MM.1S (cell line): ENCODE data around the gene KCNH2.
"Not testable (repeated sequence)": the region's sequence is repeated elsewhere in the genome, so short reads cannot be mapped to it uniquely, and the experiment has no call there.

Experiments used
- DNase-seq: peaks from one replicate; pipeline ENCODE4 v3.0.0-alpha.2; 2015
- H2AFZ ChIP-seq: fragments of 300-600 bp; sonication (generic); 2 replicates; pipeline ENCODE4 v1.6.0; 2016; ENCODE audit warnings: antibody characterized with exemption, low read length
- H3F3A ChIP-seq: fragments of 300-600 bp; sonication (generic); 2 replicates; pipeline ENCODE4 v1.6.1; 2016; ENCODE audit warnings: mild to moderate bottlenecking, antibody characterized with exemption, low read length, moderate library complexity, mixed read lengths; ENCODE audit not compliant: insufficient read depth
- H3K27ac ChIP-seq: fragments of 300-600 bp; sonication (generic); 2 replicates; pipeline ENCODE4 v1.5.1; 2016; ENCODE audit warnings: mild to moderate bottlenecking, low read length
- H3K27me3 ChIP-seq: fragments of 300-600 bp; sonication (generic); replicated peaks from 2 replicates; pipeline ENCODE4 v1.6.0; 2016; ENCODE audit warnings: low read length; ENCODE audit not compliant: insufficient read depth
- H3K36me3 ChIP-seq: fragments of 300-600 bp; sonication (generic); replicated peaks from 2 replicates; pipeline ENCODE4 v1.6.1; 2016; ENCODE audit warnings: mild to moderate bottlenecking, low read length, mixed read lengths; ENCODE audit not compliant: insufficient read depth
- H3K4me1 ChIP-seq: fragments of 300-600 bp; sonication (generic); 2 replicates; pipeline ENCODE4 v1.6.1; 2016; ENCODE audit warnings: low read length, mixed read lengths
- H3K4me2 ChIP-seq: fragments of 300-600 bp; sonication (generic); 2 replicates; pipeline ENCODE4 v1.6.0; 2016; ENCODE audit warnings: low read depth, low read length
- H3K4me3 ChIP-seq: fragments of 300-600 bp; sonication (generic); 2 replicates; pipeline ENCODE4 v1.5.1; 2016; ENCODE audit warnings: low read length, mixed read lengths
- H3K79me2 ChIP-seq: fragments of 300-600 bp; sonication (generic); 2 replicates; pipeline ENCODE4 v1.6.1; 2016; ENCODE audit warnings: mixed run types, low read length, mixed read lengths
- H3K9ac ChIP-seq: fragments of 300-600 bp; sonication (generic); 2 replicates; pipeline ENCODE4 v1.6.1; 2016; ENCODE audit warnings: low read length, mixed read lengths
- H3K9me2 ChIP-seq: fragments of 300-600 bp; sonication (generic); replicated peaks from 2 replicates; pipeline ENCODE4 v1.6.1; 2016; ENCODE audit warnings: mild to moderate bottlenecking, low read length, mixed read lengths; ENCODE audit not compliant: insufficient read depth
- H3K9me3 ChIP-seq: fragments of 300-600 bp; sonication (generic); replicated peaks from 2 replicates; pipeline ENCODE4 v1.6.1; 2016; ENCODE audit warnings: mild to moderate bottlenecking, low read length, mixed read lengths; ENCODE audit not compliant: insufficient read depth
- H4K20me1 ChIP-seq: fragments of 300-600 bp; sonication (generic); 2 replicates; pipeline ENCODE4 v1.6.1; 2016; ENCODE audit warnings: mild to moderate bottlenecking, low read length, moderate library complexity, mixed read lengths; ENCODE audit not compliant: insufficient read depth
- CTCF ChIP-seq: fragments of 300-600 bp; sonication (generic); IDR thresholded peaks from 2 replicates; pipeline ENCODE4 v1.5.1; 2016; ENCODE audit warnings: antibody characterized with exemption, low read length, mixed read lengths
- EZH2 ChIP-seq: fragments of 300-600 bp; sonication (generic); optimal IDR thresholded peaks from 2 replicates; pipeline ENCODE3; 2017; ENCODE audit warnings: low read depth, mild to moderate bottlenecking, antibody characterized with exemption, low read length, mixed read lengths
- EZH2phosphoT487 ChIP-seq: fragments of 300-600 bp; sonication (generic); IDR thresholded peaks from 2 replicates; pipeline ENCODE4 v1.6.1; 2018; ENCODE audit warnings: antibody characterized with exemption, low read length

KCNH2 gene

GRCh38 chr7:150978126-150978789 is at the start of gene KCNH2:
Gene KCNH2 (minus strand): TSS chr7:150978321. CDS start chr7:150977913, 408 bp downstream.
- Histone ChIP-seq H3K4me2 (peak within 1 kb of the TSS; percentile 100), H2AFZ (peak within 1 kb of the TSS; percentile 78), H3K4me3 (peak within 1 kb of the TSS; percentile 75), H3K27me3 (peaks cover 37% of the 10 kb centered on the region), H4K20me1 (no peaks in the 10 kb centered on the region), H3K27ac (peak within 1 kb of the TSS; percentile 36; the same call in 1 of the 2 replicates), H3K9me3 (no peaks in the 10 kb centered on the region), H3K9ac (peak within 1 kb of the TSS; percentile 36; the same call in 1 of the 2 replicates), H3K79me2 (peaks cover 11% of the 10 kb centered on the region; the same call in 1 of the 2 replicates), H3K9me2 (no peaks in the 10 kb centered on the region), H3K4me1 (peaks cover 30% of the 10 kb centered on the region), H3K36me3 (no peaks in the 10 kb centered on the region), H3F3A (peaks cover 22% of the 10 kb centered on the region)
- peak; percentile 73 for DNase-seq
- TF ChIP-seq EZH2phosphoT487 (no peak), CTCF (no peak), EZH2 (no peak)

GRCh38 chr7:151027728-151028130 is 49.6 kb upstream of the KCNH2 start:
- Histone ChIP-seq H3K4me3 (peak overlapping the region; percentile 64), H3K27ac (peak overlapping the region; percentile 51; the same call in 1 of the 2 replicates), H2AFZ (peak overlapping the region; percentile 54), H3K4me1 (peaks cover 13% of the 10 kb centered on the region), H3K79me2 (peaks cover 16% of the 10 kb centered on the region), H3K9ac (peak overlapping the region; percentile 72), H3K4me2 (peak overlapping the region; percentile 72)
- not testable (repeated sequence) for H3K27me3 ChIP-seq, DNase-seq, H3F3A ChIP-seq, H3K9me3 ChIP-seq, H3K9me2 ChIP-seq, H3K36me3 ChIP-seq, H4K20me1 ChIP-seq

GRCh38 chr7:151026771-151027727 is 48.9 kb upstream of the KCNH2 start:
- H3K9me3 ChIP-seq, H3K36me3 ChIP-seq: not testable (repeated sequence)
- H3K27ac ChIP-seq = peak overlapping the region; percentile 51; the same call in 1 of the 2 replicates

GRCh38 chr7:151025924-151026671 is 48.0 kb upstream of the KCNH2 start:
- H3F3A ChIP-seq = no peaks in the 10 kb centered on the region
- TF ChIP-seq CTCF (no peak), EZH2 (no peak), EZH2phosphoT487 (no peak)
- H3K79me2 ChIP-seq = peaks cover 15% of the 10 kb centered on the region
- no peak overlapping the region for H3K27ac ChIP-seq
- H3K9me3 ChIP-seq = no peaks in the 10 kb centered on the region
- peak overlapping the region; percentile 4; the same call in 1 of the 2 replicates for H2AFZ ChIP-seq
- no peak overlapping the region for H3K4me2 ChIP-seq
- H3K9me2 ChIP-seq = no peaks in the 10 kb centered on the region
- peaks cover 13% of the 10 kb centered on the region for H3K4me1 ChIP-seq
- no peak overlapping the region for H3K9ac ChIP-seq
- H4K20me1 ChIP-seq = no peaks in the 10 kb centered on the region
- peaks cover 4% of the 10 kb centered on the region for H3K27me3 ChIP-seq
- no peaks in the 10 kb centered on the region for H3K36me3 ChIP-seq
- DNase-seq = peak; percentile 37
- H3K4me3 ChIP-seq = no peak overlapping the region

More at GRCh38 chr7:151026771-151027727, 48.9 kb upstream of the KCNH2 start:
- Histone ChIP-seq H3K9ac (peak overlapping the region; percentile 72; the same call in 1 of the 2 replicates), H3K4me3 (peak overlapping the region; percentile 64), H3K4me2 (peak overlapping the region; percentile 72), H2AFZ (peak overlapping the region; percentile 54; the same call in 1 of the 2 replicates), H3K79me2 (peaks cover 15% of the 10 kb centered on the region), H3K4me1 (peaks cover 13% of the 10 kb centered on the region)
- DNase-seq, H3F3A ChIP-seq, H3K9me2 ChIP-seq, H4K20me1 ChIP-seq, H3K27me3 ChIP-seq: not testable (repeated sequence)
